OCI-LY3 (cell line): ENCODE measurements around the gene NEO1.

ENCODE experiments used
- EZH2phosphoT487 ChIP-seq: fragments of 200-600 bp; shearing (Covaris generic); IDR thresholded peaks from 2 replicates; pipeline ENCODE4 v1.6.1; 2018; ENCODE audit warnings: antibody characterized with exemption, mixed run types, low read depth
- TF ChIP-seq, protein P1 (sequence below): fragments of 200-600, 300-600 bp; sonication (generic); IDR thresholded peaks from 2 replicates; pipeline ENCODE4 v1.5.1; 2014; ENCODE audit warnings: antibody characterized with exemption, low read length, low read depth

DNA sequence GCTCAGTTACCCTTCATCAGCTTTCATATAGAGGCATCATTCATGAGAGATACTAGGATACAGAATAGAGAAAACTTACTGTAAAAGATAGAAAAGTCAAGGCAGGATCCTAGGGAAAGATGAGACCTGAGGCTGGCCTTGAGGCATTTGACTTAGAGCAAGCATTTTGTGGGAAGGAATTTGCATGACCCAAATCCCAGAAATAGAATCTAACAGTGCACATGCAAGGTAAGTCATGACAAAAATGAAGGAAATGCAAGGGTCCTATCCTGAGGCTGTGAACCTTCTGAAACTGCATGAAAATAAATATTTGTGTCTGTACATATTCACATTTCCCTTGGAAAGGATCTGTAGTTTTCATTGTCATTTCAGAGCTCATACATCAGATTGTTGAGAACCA, 194.2 kb downstream of the NEO1 start:
- TF ChIP-seq, protein P1, sequence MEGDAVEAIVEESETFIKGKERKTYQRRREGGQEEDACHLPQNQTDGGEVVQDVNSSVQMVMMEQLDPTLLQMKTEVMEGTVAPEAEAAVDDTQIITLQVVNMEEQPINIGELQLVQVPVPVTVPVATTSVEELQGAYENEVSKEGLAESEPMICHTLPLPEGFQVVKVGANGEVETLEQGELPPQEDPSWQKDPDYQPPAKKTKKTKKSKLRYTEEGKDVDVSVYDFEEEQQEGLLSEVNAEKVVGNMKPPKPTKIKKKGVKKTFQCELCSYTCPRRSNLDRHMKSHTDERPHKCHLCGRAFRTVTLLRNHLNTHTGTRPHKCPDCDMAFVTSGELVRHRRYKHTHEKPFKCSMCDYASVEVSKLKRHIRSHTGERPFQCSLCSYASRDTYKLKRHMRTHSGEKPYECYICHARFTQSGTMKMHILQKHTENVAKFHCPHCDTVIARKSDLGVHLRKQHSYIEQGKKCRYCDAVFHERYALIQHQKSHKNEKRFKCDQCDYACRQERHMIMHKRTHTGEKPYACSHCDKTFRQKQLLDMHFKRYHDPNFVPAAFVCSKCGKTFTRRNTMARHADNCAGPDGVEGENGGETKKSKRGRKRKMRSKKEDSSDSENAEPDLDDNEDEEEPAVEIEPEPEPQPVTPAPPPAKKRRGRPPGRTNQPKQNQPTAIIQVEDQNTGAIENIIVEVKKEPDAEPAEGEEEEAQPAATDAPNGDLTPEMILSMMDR: no peak
- no peak for TF ChIP-seq EZH2phosphoT487
